Endothelial cell (in vitro differentiated cells): Measurements from ENCODE around the gene AQP10. TPM values are rescaled to one million over a fixed set of nuclear protein-coding genes. Genes with fewer than 3 reads are reported as not detected.
"Not testable (repeated sequence)": the region's sequence is repeated elsewhere in the genome, so short reads cannot be mapped to it uniquely, and the experiment has no call there.

Experiments used
- DNase-seq: peaks from one replicate; pipeline ENCODE4 v3.0.0; 2021; ENCODE audit warnings: low spot score
- H3K27ac Mint-ChIP-seq: one replicate; pipeline ENCODE4 v1.8.0; 2021; ENCODE audit warnings: mixed read lengths, inconsistent platforms; ENCODE audit not compliant: unreplicated experiment
- H3K27me3 Mint-ChIP-seq: one replicate; pipeline ENCODE4 v1.8.0; 2021; ENCODE audit warnings: mild to moderate bottlenecking, moderate library complexity, mixed read lengths, inconsistent platforms; ENCODE audit not compliant: unreplicated experiment
- H3K36me3 Mint-ChIP-seq: one replicate; pipeline ENCODE4 v1.8.0; 2021; ENCODE audit warnings: mild to moderate bottlenecking, low read depth, mixed read lengths, inconsistent platforms; ENCODE audit not compliant: unreplicated experiment
- H3K4me1 Mint-ChIP-seq: one replicate; pipeline ENCODE4 v1.8.0; 2021; ENCODE audit warnings: mild to moderate bottlenecking, mixed read lengths, inconsistent platforms; ENCODE audit not compliant: unreplicated experiment
- H3K4me3 Mint-ChIP-seq: one replicate; pipeline ENCODE4 v1.8.0; 2021; ENCODE audit warnings: mild to moderate bottlenecking, mixed read lengths, inconsistent platforms; ENCODE audit not compliant: unreplicated experiment
- H3K9me3 Mint-ChIP-seq: one replicate; pipeline ENCODE4 v1.8.0; 2021; ENCODE audit warnings: mixed read lengths, inconsistent platforms; ENCODE audit not compliant: unreplicated experiment
- CTCF ChIP-seq: fragments of 200-600 bp; sonication (generic); IDR thresholded peaks from one replicate; pipeline ENCODE4 v1.5.0; 2021; ENCODE audit warnings: antibody characterized with exemption; ENCODE audit not compliant: unreplicated experiment
- total RNA-seq: library from RNA; stranded (reverse); fragmentation: NEBNext Ultra II Directional; extraction: Animal tissue kit (Norgen Biotek cat#: 25700); gene quantifications from one replicate; pipeline ENCODE4 v1.2.1, GENCODE V29; 2021; ENCODE audit not compliant: unreplicated experiment

The AQP10 gene
- total RNA-seq, 1 donor from 2014 or later, result not detected

GRCh38 chr1:154352581-154353459 is 31.9 kb downstream of the AQP10 start:
- peaks cover 8% of the 10 kb centered on the region for H3K27me3 Mint-ChIP-seq
- H3K4me3 Mint-ChIP-seq, result peak overlapping the region; percentile 85
- peaks cover 10% of the 10 kb centered on the region for H3K36me3 Mint-ChIP-seq
- no peak for TF ChIP-seq CTCF
- DNase-seq, result peak; percentile 39
- H3K9me3 Mint-ChIP-seq, result no peaks in the 10 kb centered on the region
- no peak overlapping the region for H3K27ac Mint-ChIP-seq
- peaks cover 27% of the 10 kb centered on the region for H3K4me1 Mint-ChIP-seq

DNA sequence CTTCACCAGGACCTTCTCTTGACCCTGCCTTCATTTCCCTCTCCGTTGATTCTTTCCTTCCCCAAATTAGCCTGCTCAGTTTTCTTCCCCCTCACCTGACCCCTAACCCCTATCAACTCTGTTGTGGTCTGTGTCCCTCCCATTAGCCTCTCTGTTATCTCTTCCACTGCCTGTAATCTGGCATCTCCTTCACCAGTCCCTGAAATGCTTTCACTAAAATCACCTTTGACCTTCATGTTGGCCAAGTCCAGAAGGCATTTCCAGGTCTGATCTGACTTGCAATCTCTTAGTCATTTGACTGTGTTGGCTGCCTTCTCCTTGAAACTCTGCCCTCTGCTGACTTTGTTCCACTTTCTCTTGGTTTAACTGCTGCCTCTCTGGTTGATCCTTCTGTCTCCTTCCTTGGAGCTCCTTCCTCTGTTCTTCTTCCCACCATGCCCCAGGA is 32.6 kb downstream of the AQP10 start:
- H3K4me3 Mint-ChIP-seq, result peak overlapping the region; percentile 76
- peak; percentile 19 for DNase-seq
- H3K36me3 Mint-ChIP-seq, result peaks cover 6% of the 10 kb centered on the region
- H3K4me1 Mint-ChIP-seq, result peaks cover 20% of the 10 kb centered on the region
- no peaks in the 10 kb centered on the region for H3K9me3 Mint-ChIP-seq
- TF ChIP-seq CTCF, result no peak
- H3K27ac Mint-ChIP-seq, result no peak overlapping the region
- peaks cover 5% of the 10 kb centered on the region for H3K27me3 Mint-ChIP-seq

DNA sequence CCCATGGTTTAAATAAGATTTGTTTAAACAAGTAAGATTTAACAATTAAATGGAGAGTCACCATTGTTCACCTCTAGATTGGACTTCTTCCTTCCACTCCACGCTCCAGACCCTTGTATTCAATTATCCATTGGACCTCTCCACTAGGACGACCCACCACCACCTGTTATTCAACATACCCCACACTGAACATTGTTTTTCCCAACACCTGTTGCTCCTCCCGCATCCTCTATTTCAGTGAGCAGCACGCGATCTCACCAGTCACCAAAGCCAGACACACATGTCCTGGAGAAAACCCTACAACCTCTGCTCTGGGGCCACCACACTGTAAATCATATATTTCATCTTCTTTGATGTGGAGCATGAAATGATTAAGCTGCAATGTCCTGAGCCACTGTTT is 33.1 kb downstream of the AQP10 start:
- no peak for DNase-seq
- H3K9me3 Mint-ChIP-seq, result no peaks in the 10 kb centered on the region
- H3K36me3 Mint-ChIP-seq, result peaks cover 6% of the 10 kb centered on the region
- peaks cover 17% of the 10 kb centered on the region for H3K4me1 Mint-ChIP-seq
- no peak for TF ChIP-seq CTCF
- no peak overlapping the region for H3K27ac Mint-ChIP-seq
- peak overlapping the region; percentile 76 for H3K4me3 Mint-ChIP-seq
- peaks cover 5% of the 10 kb centered on the region for H3K27me3 Mint-ChIP-seq

- no peak for DNase-seq
- Mint-ChIP-seq H3K9me3 (no peaks in the 10 kb centered on the region), H3K27me3 (peaks cover 3% of the 10 kb centered on the region), H3K36me3 (no peaks in the 10 kb centered on the region), H3K4me3 (no peak overlapping the region), H3K27ac (no peak overlapping the region), H3K4me1 (peaks cover 5% of the 10 kb centered on the region)
- no peak for TF ChIP-seq CTCF
Measured at GRCh38 chr1:154358519-154358918, 37.6 kb downstream of the AQP10 start.

GRCh38 chr1:154360288-154360687 is 39.4 kb downstream of the AQP10 start:
- no peaks in the 10 kb centered on the region for H3K9me3 Mint-ChIP-seq
- no peaks in the 10 kb centered on the region for H3K4me1 Mint-ChIP-seq

DNA sequence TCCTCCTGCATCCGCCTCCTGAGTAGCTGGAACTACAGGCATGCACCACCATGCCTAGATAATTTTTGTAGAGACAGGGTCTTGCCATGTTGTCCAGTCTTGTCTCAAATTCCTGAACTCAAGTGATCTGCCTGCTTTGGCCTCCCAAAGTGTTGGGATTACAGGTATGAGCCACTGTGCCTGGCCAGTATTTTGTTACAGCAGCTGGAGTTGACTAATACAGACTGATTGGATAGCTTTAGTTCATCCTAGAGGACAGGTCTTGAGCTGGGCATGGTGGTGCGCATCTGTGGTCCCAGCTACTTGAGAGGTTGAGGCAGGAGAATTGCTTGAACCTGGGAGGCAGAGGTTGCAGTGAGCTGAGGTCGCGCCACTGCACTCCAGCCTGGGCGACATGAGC is 40.0 kb downstream of the AQP10 start:
- H3K27ac Mint-ChIP-seq, H3K4me1 Mint-ChIP-seq, H3K27me3 Mint-ChIP-seq, H3K4me3 Mint-ChIP-seq, H3K36me3 Mint-ChIP-seq, DNase-seq, H3K9me3 Mint-ChIP-seq: not testable (repeated sequence)

More at GRCh38 chr1:154360288-154360687, 39.4 kb downstream of the AQP10 start:
- no peak for TF ChIP-seq CTCF
- no peak overlapping the region for H3K27ac Mint-ChIP-seq
- no peaks in the 10 kb centered on the region for H3K27me3 Mint-ChIP-seq
- DNase-seq, result no peak
- H3K36me3 Mint-ChIP-seq, result no peaks in the 10 kb centered on the region
- H3K4me3 Mint-ChIP-seq, result no peak overlapping the region
